Subcutaneous abdominal adipose tissue (tissue), 5 donors: ENCODE data around the gene INMT.

Experiments used
- H3K27ac ChIP-seq: one replicate; pipeline ENCODE4 v1.7.0; 2013; ENCODE audit warnings: low read depth, mild to moderate bottlenecking, inconsistent platforms, low read length, moderate library complexity
- H3K27me3 ChIP-seq, 5 donors: one replicate each; pipeline ENCODE4 v1.7.0; 2013; ENCODE audit warnings: low read length in 5 of 5, inconsistent platforms in 1 of 5; ENCODE audit not compliant: control insufficient read depth in 5 of 5, insufficient read depth in 4 of 5
- H3K36me3 ChIP-seq, 5 donors: one replicate each; pipeline ENCODE4 v1.7.0; 2013; ENCODE audit warnings: low read length in 5 of 5; ENCODE audit not compliant: control insufficient read depth in 5 of 5, insufficient read depth in 5 of 5
- H3K4me1 ChIP-seq, 5 donors: one replicate each; pipeline ENCODE4 v1.7.0; 2013; ENCODE audit warnings: low read length in 5 of 5, mild to moderate bottlenecking in 3 of 5, moderate library complexity in 1 of 5; ENCODE audit not compliant: control insufficient read depth in 5 of 5, insufficient read depth in 5 of 5
- H3K4me3 ChIP-seq, 5 donors: one replicate each; pipeline ENCODE4 v1.7.0; 2013; ENCODE audit warnings: low read length in 5 of 5, low read depth in 1 of 5
- H3K9ac ChIP-seq, 5 donors: one replicate each; pipeline ENCODE4 v1.7.0; 2013; ENCODE audit warnings: low read length in 5 of 5, mild to moderate bottlenecking in 4 of 5, moderate library complexity in 3 of 5
- H3K9me3 ChIP-seq, 5 donors: one replicate each; pipeline ENCODE4 v1.7.0; 2013; ENCODE audit warnings: low read length in 5 of 5; ENCODE audit not compliant: control insufficient read depth in 5 of 5
- donor health status: healthy.
- donor health status: healthy.
- donor health status: healthy.
- donor health status: healthy.
- donor health status: healthy.

The INMT gene

GRCh38 chr7:30733691-30734090 lies 18.2 kb upstream of the INMT start:
- H3K4me3 ChIP-seq = no peak overlapping the region
- no peak overlapping the region for H3K9ac ChIP-seq
- H3K4me1 ChIP-seq = peaks cover 0 to 6% (median 0%) of the 10 kb centered on the region in 5 donors
- no peaks in the 10 kb centered on the region for H3K36me3 ChIP-seq
- no peak overlapping the region for H3K27ac ChIP-seq
- no peaks in the 10 kb centered on the region for H3K9me3 ChIP-seq
- H3K27me3 ChIP-seq = peaks cover 4 to 16% (median 11%) of the 10 kb centered on the region in 5 donors

- no peak overlapping the region for H3K9ac ChIP-seq
- H3K4me1 ChIP-seq = peaks cover 0 to 6% (median 0%) of the 10 kb centered on the region in 5 donors
- no peak overlapping the region for H3K27ac ChIP-seq
- no peak overlapping the region for H3K4me3 ChIP-seq
- H3K27me3 ChIP-seq = peaks cover 4 to 16% (median 11%) of the 10 kb centered on the region in 5 donors
- no peaks in the 10 kb centered on the region for H3K36me3 ChIP-seq
- H3K9me3 ChIP-seq = no peaks in the 10 kb centered on the region
Measured at GRCh38 chr7:30734497-30734896, 17.4 kb upstream of the INMT start.

- H3K27me3 ChIP-seq = peaks cover 3 to 16% (median 11%) of the 10 kb centered on the region in 5 donors
- H3K4me3 ChIP-seq = no peak overlapping the region
- H3K4me1 ChIP-seq = peaks cover 0 to 6% (median 0%) of the 10 kb centered on the region in 5 donors
- H3K9me3 ChIP-seq = no peaks in the 10 kb centered on the region
- no peak overlapping the region for H3K9ac ChIP-seq
- H3K27ac ChIP-seq = no peak overlapping the region
- H3K36me3 ChIP-seq = no peaks in the 10 kb centered on the region
Measured at GRCh38 chr7:30735631-30736030, 16.3 kb upstream of the INMT start.

GRCh38 chr7:30736291-30736690 lies 15.6 kb upstream of the INMT start:
- no peaks in the 10 kb centered on the region for H3K9me3 ChIP-seq
- no peak overlapping the region for H3K4me3 ChIP-seq
- H3K27me3 ChIP-seq = peaks cover 3 to 16% (median 11%) of the 10 kb centered on the region in 5 donors
- H3K36me3 ChIP-seq = no peaks in the 10 kb centered on the region
- H3K9ac ChIP-seq = no peak overlapping the region
- no peak overlapping the region for H3K27ac ChIP-seq
- H3K4me1 ChIP-seq = peaks cover 0 to 5% (median 0%) of the 10 kb centered on the region in 5 donors

GRCh38 chr7:30738026-30738915 lies 13.7 kb upstream of the INMT start:
- Histone ChIP-seq H3K36me3 (no peaks in the 10 kb centered on the region), H3K4me1 (peaks cover 0 to 3% (median 0%) of the 10 kb centered on the region in 5 donors), H3K27me3 (peaks cover 0 to 11% (median 3%) of the 10 kb centered on the region in 5 donors), H3K9ac (no peak overlapping the region), H3K4me3 (no peak overlapping the region), H3K27ac (no peak overlapping the region), H3K9me3 (no peaks in the 10 kb centered on the region)

GRCh38 chr7:30739691-30740090 lies 12.2 kb upstream of the INMT start:
- H3K4me1 ChIP-seq = peaks cover 0 to 3% (median 0%) of the 10 kb centered on the region in 5 donors
- H3K9ac ChIP-seq = no peak overlapping the region
- H3K27me3 ChIP-seq = peaks cover 0 to 3% (median 0%) of the 10 kb centered on the region in 5 donors
- no peak overlapping the region for H3K4me3 ChIP-seq
- H3K36me3 ChIP-seq = no peaks in the 10 kb centered on the region
- no peaks in the 10 kb centered on the region for H3K9me3 ChIP-seq
- no peak overlapping the region for H3K27ac ChIP-seq

- Histone ChIP-seq H3K4me3 (no peak overlapping the region), H3K4me1 (peaks cover 0 to 8% (median 2%) of the 10 kb centered on the region in 5 donors)
Measured at GRCh38 chr7:30740417-30741181, 11.3 kb upstream of the INMT start.

GRCh38 chr7:30741289-30741688 lies 10.6 kb upstream of the INMT start:
- Histone ChIP-seq H3K4me3 (no peak overlapping the region), H3K4me1 (peaks cover 0 to 10% (median 3%) of the 10 kb centered on the region in 5 donors), H3K9ac (no peak overlapping the region), H3K36me3 (no peaks in the 10 kb centered on the region), H3K27me3 (peaks cover 0 to 3% (median 0%) of the 10 kb centered on the region in 5 donors), H3K27ac (no peak overlapping the region), H3K9me3 (no peaks in the 10 kb centered on the region)

More at GRCh38 chr7:30740417-30741181, 11.3 kb upstream of the INMT start:
- H3K27me3 ChIP-seq = peaks cover 0 to 3% (median 0%) of the 10 kb centered on the region in 5 donors
- no peak overlapping the region for H3K9ac ChIP-seq
- H3K27ac ChIP-seq = no peak overlapping the region
- H3K36me3 ChIP-seq = no peaks in the 10 kb centered on the region
- no peaks in the 10 kb centered on the region for H3K9me3 ChIP-seq

GRCh38 chr7:30743371-30744074 lies 8.4 kb upstream of the INMT start:
- H3K4me3 ChIP-seq = no peak overlapping the region
- H3K27me3 ChIP-seq = peaks cover 0 to 3% (median 0%) of the 10 kb centered on the region in 5 donors
- H3K4me1 ChIP-seq = peaks cover 0 to 10% (median 3%) of the 10 kb centered on the region in 5 donors
- no peaks in the 10 kb centered on the region for H3K36me3 ChIP-seq
- no peak overlapping the region for H3K9ac ChIP-seq
- no peak overlapping the region for H3K27ac ChIP-seq
- no peaks in the 10 kb centered on the region for H3K9me3 ChIP-seq
